HepG2 (cell line): ENCODE measurements around the gene EFNA3. TPM values are rescaled to one million over a fixed set of nuclear protein-coding genes. Genes with fewer than 3 reads are reported as not detected.

Experiments used
- ELF1 ChIP-seq: sonication (generic); formaldehyde crosslinking; IDR thresholded peaks from 2 replicates; pipeline ENCODE4 v1.4.0; 2020; ENCODE audit warnings: missing genetic modification reagents
- FOXA1 ChIP-seq, 2 experiments: fragments of 450-650 bp in 1 of 2; sonication (generic) in 1 of 2; formaldehyde crosslinking in 1 of 2; IDR thresholded peaks; 2 replicates each; pipeline versions ENCODE4 v1.4.0 to v1.6.1; 2016 to 2020; ENCODE audit warnings: missing genetic modification reagents in 1 of 2
- PHB2 ChIP-seq: fragments of 450-650 bp; IDR thresholded peaks from 2 replicates; pipeline ENCODE4 v1.6.1; 2018; ENCODE audit not compliant: partially characterized antibody
- ZNF547 ChIP-seq: sonication (generic); formaldehyde crosslinking; IDR thresholded peaks from 2 replicates; pipeline ENCODE4 v1.5.1; 2020; ENCODE audit warnings: mild to moderate bottlenecking, missing genetic modification reagents
- ZNF598 ChIP-seq: sonication (generic); formaldehyde crosslinking; IDR thresholded peaks from 2 replicates; pipeline ENCODE4 v1.5.1; 2020; ENCODE audit warnings: mild to moderate bottlenecking, missing genetic modification reagents, borderline replicate concordance
- polyA plus RNA-seq, 8 experiments: library from polyadenylated mRNA; depleted of rRNA in 3 of 8; stranded (reverse) in 7 of 8; unstranded in 1 of 8; fragments of >200 nt; fragmentation: Illumina TruSeq in 4 of 8; extraction: Trizol in 4 of 8; gene quantifications; 2 replicates each; pipeline versions ENCODE4 v1.2.1 to v1.2.3, GENCODE V29; 2011 to 2016; ENCODE audit warnings: low read depth in 4 of 8, missing spikeins in 1 of 8, mixed read lengths in 1 of 8; ENCODE audit not compliant: insufficient read depth in 1 of 8
- total RNA-seq, 5 experiments: library from RNA; depleted of rRNA; stranded (reverse); fragments of >200 nt; fragmentation: Illumina TruSeq; extraction: Trizol; gene quantifications; 2 replicates each; pipeline ENCODE4 v1.2.3, GENCODE V29; 2016; ENCODE audit warnings: low read depth in 1 of 5
- TF ChIP-seq, protein P1 (sequence below), 2 experiments: fragments of 450-650 bp in 1 of 2; sonication (generic) in 1 of 2; formaldehyde crosslinking in 1 of 2; IDR thresholded peaks; 2 replicates each; pipeline versions ENCODE4 v1.6.1 to v1.8.0; 2016 to 2022; ENCODE audit warnings: antibody characterized with exemption in 1 of 2, mild to moderate bottlenecking in 1 of 2, missing genetic modification reagents in 1 of 2
- TF ChIP-seq, protein P2 (sequence below): sonication (generic); formaldehyde crosslinking; IDR thresholded peaks from 2 replicates; pipeline ENCODE4 v1.5.0; 2020; ENCODE audit warnings: mild to moderate bottlenecking, missing genetic modification reagents, borderline replicate concordance
- TF ChIP-seq, protein P3 (sequence below): IDR thresholded peaks from 2 replicates; pipeline ENCODE4 v1.6.1; 2016; ENCODE audit warnings: low read depth, control low read depth
- TF ChIP-seq, protein P4 (sequence below): sonication (generic); formaldehyde crosslinking; conservative IDR thresholded peaks from 2 replicates; pipeline ENCODE4 v1.4.0; 2020; ENCODE audit warnings: missing genetic modification reagents
- TF ChIP-seq, protein P5 (sequence below): sonication (generic); formaldehyde crosslinking; IDR thresholded peaks from 2 replicates; pipeline ENCODE4 v1.5.0; 2020; ENCODE audit warnings: mild to moderate bottlenecking, missing genetic modification reagents

EFNA3 gene
- total and polyA plus RNA-seq, 2 of the 13 experiments (the other 11 are each of a cell fraction or from before 2014, with no cell fraction given): 1.0 to 5.7 TPM

DNA sequence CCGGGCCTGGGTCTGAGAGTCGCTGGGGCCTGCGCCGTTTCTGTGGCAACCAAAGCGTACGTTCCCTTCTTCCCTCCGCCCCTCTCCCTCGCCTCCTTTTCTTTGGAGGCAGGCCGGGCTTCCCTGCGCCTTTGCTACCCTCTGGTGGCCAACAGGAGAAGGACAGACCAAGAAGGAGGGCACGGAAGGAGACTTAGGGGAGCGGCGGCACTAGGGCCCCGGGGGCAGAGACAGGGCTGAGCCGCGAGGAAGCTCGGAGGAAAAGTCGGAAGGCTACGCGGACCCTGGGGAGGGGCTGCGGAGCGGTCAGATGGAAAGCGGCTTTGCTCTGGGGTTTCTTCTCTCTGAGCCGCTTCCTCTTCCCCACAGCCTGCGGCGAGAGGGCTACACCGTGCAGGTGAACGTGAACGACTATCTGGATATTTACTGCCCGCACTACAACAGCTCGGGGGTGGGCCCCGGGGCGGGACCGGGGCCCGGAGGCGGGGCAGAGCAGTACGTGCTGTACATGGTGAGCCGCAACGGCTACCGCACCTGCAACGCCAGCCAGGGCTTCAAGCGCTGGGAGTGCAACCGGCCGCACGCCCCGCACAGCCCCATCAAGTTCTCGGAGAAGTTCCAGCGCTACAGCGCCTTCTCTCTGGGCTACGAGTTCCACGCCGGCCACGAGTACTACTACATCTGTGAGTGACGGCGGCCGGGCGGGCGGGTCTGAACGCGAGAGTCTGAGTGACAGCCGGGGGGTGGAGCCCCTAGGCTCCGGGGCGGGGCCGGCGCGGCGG, 6.3 kb downstream of the EFNA3 start (continued):
- TF ChIP-seq, protein P1, sequence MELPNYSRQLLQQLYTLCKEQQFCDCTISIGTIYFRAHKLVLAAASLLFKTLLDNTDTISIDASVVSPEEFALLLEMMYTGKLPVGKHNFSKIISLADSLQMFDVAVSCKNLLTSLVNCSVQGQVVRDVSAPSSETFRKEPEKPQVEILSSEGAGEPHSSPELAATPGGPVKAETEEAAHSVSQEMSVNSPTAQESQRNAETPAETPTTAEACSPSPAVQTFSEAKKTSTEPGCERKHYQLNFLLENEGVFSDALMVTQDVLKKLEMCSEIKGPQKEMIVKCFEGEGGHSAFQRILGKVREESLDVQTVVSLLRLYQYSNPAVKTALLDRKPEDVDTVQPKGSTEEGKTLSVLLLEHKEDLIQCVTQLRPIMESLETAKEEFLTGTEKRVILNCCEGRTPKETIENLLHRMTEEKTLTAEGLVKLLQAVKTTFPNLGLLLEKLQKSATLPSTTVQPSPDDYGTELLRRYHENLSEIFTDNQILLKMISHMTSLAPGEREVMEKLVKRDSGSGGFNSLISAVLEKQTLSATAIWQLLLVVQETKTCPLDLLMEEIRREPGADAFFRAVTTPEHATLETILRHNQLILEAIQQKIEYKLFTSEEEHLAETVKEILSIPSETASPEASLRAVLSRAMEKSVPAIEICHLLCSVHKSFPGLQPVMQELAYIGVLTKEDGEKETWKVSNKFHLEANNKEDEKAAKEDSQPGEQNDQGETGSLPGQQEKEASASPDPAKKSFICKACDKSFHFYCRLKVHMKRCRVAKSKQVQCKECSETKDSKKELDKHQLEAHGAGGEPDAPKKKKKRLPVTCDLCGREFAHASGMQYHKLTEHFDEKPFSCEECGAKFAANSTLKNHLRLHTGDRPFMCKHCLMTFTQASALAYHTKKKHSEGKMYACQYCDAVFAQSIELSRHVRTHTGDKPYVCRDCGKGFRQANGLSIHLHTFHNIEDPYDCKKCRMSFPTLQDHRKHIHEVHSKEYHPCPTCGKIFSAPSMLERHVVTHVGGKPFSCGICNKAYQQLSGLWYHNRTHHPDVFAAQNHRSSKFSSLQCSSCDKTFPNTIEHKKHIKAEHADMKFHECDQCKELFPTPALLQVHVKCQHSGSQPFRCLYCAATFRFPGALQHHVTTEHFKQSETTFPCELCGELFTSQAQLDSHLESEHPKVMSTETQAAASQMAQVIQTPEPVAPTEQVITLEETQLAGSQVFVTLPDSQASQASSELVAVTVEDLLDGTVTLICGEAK (IDR thresholded peaks at IDR 0.05): no peak
- TF ChIP-seq, protein P1 (CRISPR knock-in tag; IDR thresholded peaks at IDR 0.05): no peak
- TF ChIP-seq FOXA1 (IDR thresholded peaks at IDR 0.05) (no peak), FOXA1 (CRISPR knock-in tag; IDR thresholded peaks at IDR 0.05) (no peak), ELF1 (CRISPR knock-in tag) (peak; percentile 80), PHB2 (no peak), ZNF598 (CRISPR knock-in tag) (peak; percentile 13; the same call in 1 of the 2 replicates), ZNF547 (peak; percentile 59; the same call in 1 of the 2 replicates)
- TF ChIP-seq, protein P2, sequence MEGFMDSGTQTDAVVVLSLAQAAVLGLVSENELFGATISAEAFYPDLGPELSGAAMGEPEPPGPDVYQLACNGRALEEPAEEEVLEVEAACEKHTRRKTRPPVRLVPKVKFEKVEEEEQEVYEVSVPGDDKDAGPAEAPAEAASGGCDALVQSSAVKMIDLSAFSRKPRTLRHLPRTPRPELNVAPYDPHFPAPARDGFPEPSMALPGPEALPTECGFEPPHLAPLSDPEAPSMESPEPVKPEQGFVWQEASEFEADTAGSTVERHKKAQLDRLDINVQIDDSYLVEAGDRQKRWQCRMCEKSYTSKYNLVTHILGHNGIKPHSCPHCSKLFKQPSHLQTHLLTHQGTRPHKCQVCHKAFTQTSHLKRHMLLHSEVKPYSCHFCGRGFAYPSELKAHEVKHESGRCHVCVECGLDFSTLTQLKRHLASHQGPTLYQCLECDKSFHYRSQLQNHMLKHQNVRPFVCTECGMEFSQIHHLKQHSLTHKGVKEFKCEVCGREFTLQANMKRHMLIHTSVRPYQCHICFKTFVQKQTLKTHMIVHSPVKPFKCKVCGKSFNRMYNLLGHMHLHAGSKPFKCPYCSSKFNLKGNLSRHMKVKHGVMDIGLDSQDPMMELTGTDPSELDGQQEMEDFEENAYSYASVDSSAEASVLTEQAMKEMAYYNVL (CRISPR knock-in tag): peak; percentile 73; the same call in 1 of the 2 replicates
- TF ChIP-seq, protein P3, sequence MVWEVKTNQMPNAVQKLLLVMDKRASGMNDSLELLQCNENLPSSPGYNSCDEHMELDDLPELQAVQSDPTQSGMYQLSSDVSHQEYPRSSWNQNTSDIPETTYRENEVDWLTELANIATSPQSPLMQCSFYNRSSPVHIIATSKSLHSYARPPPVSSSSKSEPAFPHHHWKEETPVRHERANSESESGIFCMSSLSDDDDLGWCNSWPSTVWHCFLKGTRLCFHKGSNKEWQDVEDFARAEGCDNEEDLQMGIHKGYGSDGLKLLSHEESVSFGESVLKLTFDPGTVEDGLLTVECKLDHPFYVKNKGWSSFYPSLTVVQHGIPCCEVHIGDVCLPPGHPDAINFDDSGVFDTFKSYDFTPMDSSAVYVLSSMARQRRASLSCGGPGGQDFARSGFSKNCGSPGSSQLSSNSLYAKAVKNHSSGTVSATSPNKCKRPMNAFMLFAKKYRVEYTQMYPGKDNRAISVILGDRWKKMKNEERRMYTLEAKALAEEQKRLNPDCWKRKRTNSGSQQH (CRISPR knock-in tag): no peak
- TF ChIP-seq, protein P4, sequence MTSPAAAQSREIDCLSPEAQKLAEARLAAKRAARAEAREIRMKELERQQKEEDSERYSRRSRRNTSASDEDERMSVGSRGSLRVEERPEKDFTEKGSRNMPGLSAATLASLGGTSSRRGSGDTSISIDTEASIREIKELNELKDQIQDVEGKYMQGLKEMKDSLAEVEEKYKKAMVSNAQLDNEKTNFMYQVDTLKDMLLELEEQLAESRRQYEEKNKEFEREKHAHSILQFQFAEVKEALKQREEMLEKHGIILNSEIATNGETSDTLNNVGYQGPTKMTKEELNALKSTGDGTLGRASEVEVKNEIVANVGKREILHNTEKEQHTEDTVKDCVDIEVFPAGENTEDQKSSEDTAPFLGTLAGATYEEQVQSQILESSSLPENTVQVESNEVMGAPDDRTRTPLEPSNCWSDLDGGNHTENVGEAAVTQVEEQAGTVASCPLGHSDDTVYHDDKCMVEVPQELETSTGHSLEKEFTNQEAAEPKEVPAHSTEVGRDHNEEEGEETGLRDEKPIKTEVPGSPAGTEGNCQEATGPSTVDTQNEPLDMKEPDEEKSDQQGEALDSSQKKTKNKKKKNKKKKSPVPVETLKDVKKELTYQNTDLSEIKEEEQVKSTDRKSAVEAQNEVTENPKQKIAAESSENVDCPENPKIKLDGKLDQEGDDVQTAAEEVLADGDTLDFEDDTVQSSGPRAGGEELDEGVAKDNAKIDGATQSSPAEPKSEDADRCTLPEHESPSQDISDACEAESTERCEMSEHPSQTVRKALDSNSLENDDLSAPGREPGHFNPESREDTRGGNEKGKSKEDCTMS (CRISPR knock-in tag): no peak
- TF ChIP-seq, protein P5, sequence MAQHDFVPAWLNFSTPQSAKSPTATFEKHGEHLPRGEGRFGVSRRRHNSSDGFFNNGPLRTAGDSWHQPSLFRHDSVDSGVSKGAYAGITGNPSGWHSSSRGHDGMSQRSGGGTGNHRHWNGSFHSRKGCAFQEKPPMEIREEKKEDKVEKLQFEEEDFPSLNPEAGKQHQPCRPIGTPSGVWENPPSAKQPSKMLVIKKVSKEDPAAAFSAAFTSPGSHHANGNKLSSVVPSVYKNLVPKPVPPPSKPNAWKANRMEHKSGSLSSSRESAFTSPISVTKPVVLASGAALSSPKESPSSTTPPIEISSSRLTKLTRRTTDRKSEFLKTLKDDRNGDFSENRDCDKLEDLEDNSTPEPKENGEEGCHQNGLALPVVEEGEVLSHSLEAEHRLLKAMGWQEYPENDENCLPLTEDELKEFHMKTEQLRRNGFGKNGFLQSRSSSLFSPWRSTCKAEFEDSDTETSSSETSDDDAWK (CRISPR knock-in tag): no peak
